Gastrocnemius medialis (tissue), 4 donors: ENCODE data around the gene TCP1. TPM values are rescaled to one million over a fixed set of nuclear protein-coding genes. Genes with fewer than 3 reads are reported as not detected.

Experiments
- ATAC-seq, 2 donors: fragments of 150-250 bp; one replicate each; pipeline ENCODE4 v1.9.1; 2016
- DNase-seq, 2 donors: peaks; one replicate each; pipeline ENCODE4 v3.0.0-alpha.2; 2019
- H3K27ac ChIP-seq, 4 donors: fragments of 200-600 bp; sonication (generic); 1 replicate in 1 of 4; 2 replicates in 3 of 4; pipeline ENCODE4 v1.5.1; 2016 to 2018; ENCODE audit warnings: mild to moderate bottlenecking in 2 of 4, moderate library complexity in 1 of 4
- H3K27me3 ChIP-seq, 3 donors: fragments of 200-600 bp; sonication (generic) in 2 of 3; 1 replicate in 1 of 3; 2 replicates in 2 of 3; pipeline versions ENCODE4 v1.5.1 to v1.6.0; 2016 to 2019; ENCODE audit warnings: mild to moderate bottlenecking in 1 of 3, moderate library complexity in 1 of 3
- H3K36me3 ChIP-seq, 2 donors: fragments of 200-600 bp; sonication (generic) in 1 of 2; one replicate each; pipeline ENCODE4 v1.5.1; 2017 to 2018
- H3K4me1 ChIP-seq, 2 donors: fragments of 200-600 bp; sonication (generic) in 1 of 2; one replicate each; pipeline ENCODE4 v1.5.1; 2016 to 2017; ENCODE audit warnings: mild to moderate bottlenecking in 2 of 2
- H3K4me3 ChIP-seq, 4 donors: fragments of 200-600 bp; sonication (generic) in 3 of 4; 1 replicate in 1 of 4; 2 replicates in 3 of 4; pipeline ENCODE4 v1.5.1; 2016 to 2019; ENCODE audit warnings: mild to moderate bottlenecking in 2 of 4
- H3K9me3 ChIP-seq, 3 donors: fragments of 200-600 bp; sonication (generic) in 2 of 3; 1 replicate in 1 of 3; 2 replicates in 2 of 3; pipeline ENCODE4 v1.5.1; 2016 to 2019
- CTCF ChIP-seq, 5 experiments: fragments of 450-650 bp in 3 of 5; fragments of 200-600 bp in 2 of 5; sonication (generic) in 2 of 5; IDR thresholded peaks in 4 of 5; conservative IDR thresholded peaks in 1 of 5; 1 replicate in 4 of 5; 2 replicates in 1 of 5; pipeline ENCODE4 v1.5.1; 2016 to 2019; ENCODE audit warnings: antibody characterized with exemption in 5 of 5, mild to moderate bottlenecking in 3 of 5, moderate library complexity in 3 of 5
- POLR2A ChIP-seq, 2 donors: fragments of 450-650 bp; IDR thresholded peaks; one replicate each; pipeline ENCODE4 v1.6.1; 2017; ENCODE audit warnings: antibody characterized with exemption in 2 of 2, mild to moderate bottlenecking in 2 of 2, moderate library complexity in 2 of 2
- in situ Hi-C, 4 donors: fragments of 200-750 bp; cut with MboI; loops; one replicate each; pipeline versions ENCODE4 v1.15.0 to v1.8.0; 2017; ENCODE audit warnings: low sequenced_read_pairs in 4 of 4
- intact Hi-C: fragments of 100-400 bp; cut with DNase I; formaldehyde crosslinking; loops from one replicate; pipeline ENCODE4 v1.15.1; 2023; ENCODE audit warnings: low total_unique reads
- total RNA-seq, 4 donors: library from RNA; depleted of rRNA; stranded (reverse); fragments of >200 nt; gene quantifications; one replicate each; pipeline versions ENCODE4 v1.1.0 to v1.2.3, GENCODE V29; 2016

TCP1 gene
- 100 to 1,000 TPM; 135 to 256 (median 166) TPM for total RNA-seq

GRCh38 chr6:159789377-159790148 lies at the start of gene TCP1:
Gene TCP1, minus strand, starts transcription at chr6:159789602. Its CDS starts 134 bp downstream, at chr6:159789468.
- peak within 1 kb of the TSS; percentile 94 to 99 (median 94) for H3K4me3 ChIP-seq
- intact Hi-C loops (loop anchor here (1.0 to 10.0 kb wide), 5 partner anchors 27 to 275 kb away; partner anchors contain the start of genes ACAT2, SOD2 and WTAP), in situ Hi-C loops (loop anchor here in 2 of 4 donors (5.0 to 10.0 kb wide), 2 partner anchors 62 to 95 kb away; partner anchors contain the start of genes SOD2 (in 1 of the 2) and WTAP (in 1 of the 2))
- peaks cover 0 to 52% of the 10 kb centered on the region in 2 donors for H3K36me3 ChIP-seq
- no peak for TF ChIP-seq CTCF (IDR thresholded peaks at IDR 0.05 in 4 of 5, conservative IDR thresholded peaks at IDR 0.05 in 1 of 5)
- peak; percentile 95 to 99 for TF ChIP-seq POLR2A (IDR thresholded peaks at IDR 0.05)
- H3K27me3 ChIP-seq = no peaks in the 10 kb centered on the region
- no peaks in the 10 kb centered on the region for H3K9me3 ChIP-seq
- peaks cover 38 to 41% of the 10 kb centered on the region in 2 donors for H3K4me1 ChIP-seq
- peak within 1 kb of the TSS; percentile 94 to 100 (median 96) for H3K27ac ChIP-seq
- DNase-seq = peak; percentile 100
- peak; percentile 90 to 94 for ATAC-seq

DNA sequence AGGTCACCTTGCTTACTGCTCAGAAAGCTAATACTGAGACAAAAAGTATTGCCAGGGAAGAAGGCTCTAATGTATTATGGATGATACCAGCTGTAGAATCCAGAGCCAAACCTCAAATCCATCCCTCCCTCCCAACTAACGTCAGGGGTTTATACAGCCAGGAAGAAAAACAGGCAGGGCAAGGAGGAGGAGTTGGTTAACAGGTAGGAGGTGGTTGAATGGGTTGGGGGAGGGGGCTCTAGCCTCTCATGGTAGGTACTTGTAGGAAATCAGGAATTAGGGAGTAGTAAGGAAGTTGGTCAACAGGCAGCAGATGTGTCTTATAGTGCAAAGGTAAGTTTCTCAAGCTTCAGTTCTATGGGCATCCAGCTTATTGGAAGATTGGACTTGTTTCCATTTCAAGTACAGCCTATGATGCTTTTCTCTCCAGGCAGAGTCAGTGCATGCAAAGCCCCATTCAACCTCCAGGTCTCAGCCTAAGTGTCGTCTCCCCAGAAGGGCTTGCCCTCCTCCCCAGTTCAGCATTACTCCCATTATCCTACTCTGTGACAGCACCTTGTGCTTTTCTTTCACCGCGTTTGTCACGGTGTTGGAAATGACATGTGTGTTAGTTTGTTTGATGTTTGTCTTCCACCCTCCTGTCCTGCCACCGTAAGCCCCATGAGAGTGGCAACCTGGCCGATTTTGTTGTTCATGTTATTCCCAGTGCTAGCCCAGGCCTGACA lies 48.8 kb upstream of the TCP1 start:
- intact Hi-C loops (no loop called here), in situ Hi-C loops (no loop called here)
- H3K9me3 ChIP-seq = no peaks in the 10 kb centered on the region
- TF ChIP-seq POLR2A (IDR thresholded peaks at IDR 0.05) (no peak), CTCF (IDR thresholded peaks at IDR 0.05 in 4 of 5, conservative IDR thresholded peaks at IDR 0.05 in 1 of 5) (no peak)
- no peak overlapping the region for H3K4me3 ChIP-seq
- ATAC-seq (no peak), DNase-seq (no peak)
- H3K27ac ChIP-seq = no peak overlapping the region
- no peaks in the 10 kb centered on the region for H3K4me1 ChIP-seq
- no peaks in the 10 kb centered on the region for H3K27me3 ChIP-seq
- H3K36me3 ChIP-seq = no peaks in the 10 kb centered on the region

- TF ChIP-seq POLR2A (IDR thresholded peaks at IDR 0.05) = no peak
- TF ChIP-seq CTCF (IDR thresholded peaks at IDR 0.05 in 4 of 5, conservative IDR thresholded peaks at IDR 0.05 in 1 of 5) = no peak
- intact Hi-C loops = no loop called here
- no peaks in the 10 kb centered on the region for H3K4me1 ChIP-seq
- no peaks in the 10 kb centered on the region for H3K9me3 ChIP-seq
- H3K27ac ChIP-seq = no peak overlapping the region
- ATAC-seq (no peak), DNase-seq (no peak)
- H3K4me3 ChIP-seq = no peak overlapping the region
- no peaks in the 10 kb centered on the region for H3K27me3 ChIP-seq
- H3K36me3 ChIP-seq = no peaks in the 10 kb centered on the region
- in situ Hi-C loops = no loop called here
Measured at GRCh38 chr6:159837511-159837910, 48.1 kb upstream of the TCP1 start.

DNA sequence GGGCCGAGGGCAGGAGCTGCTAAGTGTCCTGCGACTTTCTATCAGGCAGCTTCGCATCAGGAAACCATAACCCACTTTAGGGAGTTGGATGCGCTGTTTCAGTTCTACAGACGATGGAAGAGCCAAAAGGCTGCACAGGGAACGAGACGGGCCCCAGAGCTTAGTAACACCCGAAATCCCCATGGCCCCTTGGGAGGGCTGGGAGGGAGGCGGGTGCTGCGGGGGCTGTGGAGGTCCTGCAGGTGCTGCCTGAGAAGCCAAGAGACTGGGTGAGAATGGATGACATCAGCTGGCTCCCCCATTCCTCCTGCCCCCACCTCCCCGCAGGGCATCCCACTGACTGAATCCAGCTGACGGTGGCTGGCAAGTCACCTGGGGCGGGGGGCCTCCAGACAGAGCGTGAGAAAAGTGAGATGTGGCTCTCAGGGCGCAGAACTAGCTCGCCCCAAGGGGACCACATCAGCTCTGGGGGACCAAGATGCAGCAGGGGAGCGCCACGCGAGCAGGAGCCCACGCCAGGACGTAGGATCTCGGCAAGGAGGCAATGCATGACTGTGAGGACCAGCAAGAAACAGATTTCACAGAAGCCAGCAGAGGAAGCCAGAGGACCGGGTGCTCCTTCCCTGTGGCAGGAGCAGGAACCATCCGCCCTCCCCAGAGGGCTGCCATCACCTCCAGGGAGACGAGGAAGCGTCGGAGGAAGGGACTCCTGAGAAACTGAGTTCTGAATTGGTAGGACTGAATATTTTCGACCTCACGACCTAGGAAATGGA lies 47.5 kb upstream of the TCP1 start:
- in situ Hi-C loops = no loop called here
- H3K4me3 ChIP-seq = no peak overlapping the region

More for the DNA sequence above, 47.5 kb upstream of the TCP1 start:
- Histone ChIP-seq H3K27me3 (no peaks in the 10 kb centered on the region), H3K4me1 (no peaks in the 10 kb centered on the region), H3K36me3 (no peaks in the 10 kb centered on the region), H3K27ac (no peak overlapping the region), H3K9me3 (no peaks in the 10 kb centered on the region)
- TF ChIP-seq CTCF (IDR thresholded peaks at IDR 0.05 in 4 of 5, conservative IDR thresholded peaks at IDR 0.05 in 1 of 5) = no peak
- no peak for TF ChIP-seq POLR2A (IDR thresholded peaks at IDR 0.05)
- DNase-seq (no peak), ATAC-seq (no peak)
- intact Hi-C loops = no loop called here
